IMR-90 (cell line): ENCODE results near the gene PIAS1. TPM values are rescaled to one million over a fixed set of nuclear protein-coding genes. Genes with fewer than 3 reads are reported as not detected.

Experiments used
- ATAC-seq: fragments of 200-7000 bp; cut with Tn5 transposase; 2 replicates; pipeline ENCODE4 v1.9.1; 2020; ENCODE audit warnings: low read depth, mild to moderate bottlenecking, moderate library complexity
- BruUV-seq: library from RNA; stranded (reverse); fragments of 400-500 nt; replicated peaks from 2 replicates; lab custom pipeline; 2021; lab: Mats Ljungman, UMichigan
- CTCF ChIA-PET: fragments of 300-600 bp; formaldehyde crosslinking; extraction: SDS; loops from one replicate; lab custom pipeline; 2021; ENCODE audit warnings: antibody characterized with exemption; lab: Yijun Ruan, JAX
- POLR2A ChIA-PET: fragments of 300-600 bp; sonication (Branson Sonifier 250); formaldehyde crosslinking; loops from one replicate; lab custom pipeline; 2022; ENCODE audit warnings: antibody characterized with exemption; ENCODE audit not compliant: unreplicated experiment; lab: Charles Lee
- DNase-seq: peaks from one replicate; pipeline ENCODE4 v3.0.0; 2013
- H2AFZ ChIP-seq: replicated peaks from 2 replicates; pipeline ENCODE3; 2013; ENCODE audit warnings: low read length, mild to moderate bottlenecking; ENCODE audit not compliant: poor library complexity
- H2AK5ac ChIP-seq: 2 replicates; pipeline ENCODE4 v1.6.1; 2013; ENCODE audit warnings: low read depth, low read length, inconsistent platforms
- H2AK9ac ChIP-seq: replicated peaks from 2 replicates; pipeline ENCODE3; 2013; ENCODE audit warnings: mild to moderate bottlenecking, low read depth, low read length, moderate library complexity; ENCODE audit not compliant: poor library complexity
- H2BK120ac ChIP-seq: 2 replicates; pipeline ENCODE4 v1.6.1; 2013; ENCODE audit warnings: low read depth, low read length, inconsistent platforms
- H2BK15ac ChIP-seq: 3 replicates; pipeline ENCODE4 v1.6.1; 2013; ENCODE audit warnings: low read depth, low read length, inconsistent platforms
- H2BK20ac ChIP-seq: 2 replicates; pipeline ENCODE4 v1.6.1; 2013; ENCODE audit warnings: low read depth, mild to moderate bottlenecking, inconsistent platforms, low read length, moderate library complexity
- H2BK5ac ChIP-seq: 2 replicates; pipeline ENCODE4 v1.6.1; 2013; ENCODE audit warnings: mild to moderate bottlenecking, low read depth, low read length, inconsistent platforms; ENCODE audit not compliant: poor library complexity, severe bottlenecking
- H3K14ac ChIP-seq: replicated peaks from 2 replicates; pipeline ENCODE4 v1.6.1; 2013; ENCODE audit warnings: low read depth, low read length, inconsistent platforms
- H3K18ac ChIP-seq: 2 replicates; pipeline ENCODE4 v1.6.1; 2013; ENCODE audit warnings: low read depth, low read length, control low read depth
- H3K23ac ChIP-seq: 2 replicates; pipeline ENCODE4 v1.6.1; 2013; ENCODE audit warnings: low read depth, low read length, inconsistent platforms
- H3K27ac ChIP-seq: 2 replicates; pipeline ENCODE4 v1.5.1; 2013; ENCODE audit warnings: mild to moderate bottlenecking, control low read depth, low read length; ENCODE audit not compliant: insufficient read depth
- H3K27me3 ChIP-seq: 2 replicates; pipeline ENCODE4 v1.6.1; 2013; ENCODE audit warnings: low read length; ENCODE audit not compliant: control insufficient read depth, insufficient read depth
- H3K36me3 ChIP-seq: 2 replicates; pipeline ENCODE4 v1.6.1; 2013; ENCODE audit warnings: low read length, mixed read lengths; ENCODE audit not compliant: control insufficient read depth, insufficient read depth
- H3K4ac ChIP-seq: 2 replicates; pipeline ENCODE4 v1.6.1; 2013; ENCODE audit warnings: low read depth, low read length, inconsistent platforms
- H3K4me1 ChIP-seq: 2 replicates; pipeline ENCODE4 v1.6.1; 2013; ENCODE audit warnings: low read length, mixed read lengths; ENCODE audit not compliant: control insufficient read depth, insufficient read depth
- H3K4me2 ChIP-seq: 2 replicates; pipeline ENCODE4 v1.6.1; 2013; ENCODE audit warnings: low read depth, mild to moderate bottlenecking, control low read depth, low read length, moderate library complexity
- H3K4me3 ChIP-seq: 2 replicates; pipeline ENCODE4 v1.5.1; 2013; ENCODE audit warnings: low read depth, mild to moderate bottlenecking, control low read depth, low read length, moderate library complexity; ENCODE audit not compliant: insufficient read depth
- H3K56ac ChIP-seq: 2 replicates; pipeline ENCODE4 v1.6.1; 2013; ENCODE audit warnings: low read length, inconsistent platforms; ENCODE audit not compliant: insufficient read depth; ENCODE audit errors: extremely low read depth
- H3K79me1 ChIP-seq, 2 experiments: 2 replicates each; pipeline ENCODE4 v1.6.1; 2013; ENCODE audit warnings: low read length in 2 of 2, inconsistent platforms in 1 of 2, low read depth in 1 of 2
- H3K9ac ChIP-seq: 2 replicates; pipeline ENCODE4 v1.6.1; 2013; ENCODE audit warnings: low read depth, low read length, control low read depth
- H3K9me1 ChIP-seq: 2 replicates; pipeline ENCODE4 v1.6.1; 2013; ENCODE audit warnings: low read length, inconsistent platforms; ENCODE audit not compliant: insufficient read depth
- H3K9me3 ChIP-seq: 2 replicates; pipeline ENCODE4 v1.6.1; 2013; ENCODE audit warnings: low read length; ENCODE audit not compliant: control insufficient read depth, insufficient read depth
- H4K20me1 ChIP-seq: 2 replicates; pipeline ENCODE4 v1.6.1; 2013; ENCODE audit warnings: low read length, inconsistent platforms; ENCODE audit not compliant: insufficient read depth
- H4K5ac ChIP-seq: 2 replicates; pipeline ENCODE4 v1.6.1; 2013; ENCODE audit warnings: mild to moderate bottlenecking, low read depth, low read length, control low read depth
- H4K8ac ChIP-seq, 2 experiments: 2 replicates each; pipeline ENCODE4 v1.6.1; 2013; ENCODE audit warnings: low read depth in 2 of 2, low read length in 2 of 2, control low read depth in 1 of 2, inconsistent platforms in 1 of 2
- H4K91ac ChIP-seq: 2 replicates; pipeline ENCODE4 v1.6.1; 2013; ENCODE audit warnings: low read depth, low read length, inconsistent platforms; ENCODE audit not compliant: insufficient read depth
- MAFK ChIP-seq: IDR thresholded peaks from 2 replicates; pipeline ENCODE4 v1.6.1; 2012; ENCODE audit warnings: low read depth, low read length, improper control_type of control experiment
- MAZ ChIP-seq: IDR thresholded peaks from 2 replicates; pipeline ENCODE4 v1.6.1; 2012; ENCODE audit warnings: low read depth, mild to moderate bottlenecking, low read length, improper control_type of control experiment, moderate library complexity, borderline replicate concordance
- WGBS, 2 experiments: methylation state at CpG; one replicate each; pipeline versions ENCODE4 v1.1.5 to v1.1.7; 2013; ENCODE audit warnings: missing lambda C conversion rate in 2 of 2; ENCODE audit not compliant: insufficient read length in 1 of 2; ENCODE audit errors: extremely low coverage in 2 of 2; 5-methylcytosine and 5-hydroxymethylcytosine counted together
- dilution Hi-C: fragments of 300-500 bp; cut with HindIII; formaldehyde crosslinking; loops from one replicate; pipeline ENCODE4 v1.14.3; 2018; ENCODE audit warnings: low sequenced_read_pairs; ENCODE audit not compliant: unreplicated experiment
- in situ Hi-C: fragments of 300-500 bp; cut with MboI; formaldehyde crosslinking; loops from 3 replicates; pipeline ENCODE4 v1.14.3; 2019; ENCODE audit warnings: low sequenced_read_pairs, inconsistent platforms, mixed read lengths
- intact Hi-C: fragments of 100-400 bp; cut with micrococcal nuclease; formaldehyde crosslinking; loops from 2 replicates; pipeline ENCODE4 v1.10.0; 2022
- polyA plus RNA-seq, 3 experiments: library from polyadenylated mRNA; depleted of rRNA; stranded (reverse); fragments of >200 nt; gene quantifications; 2 replicates each; pipeline ENCODE4 v1.2.3, GENCODE V29; 2012; ENCODE audit warnings: low replicate concordance in 1 of 3
- total RNA-seq: library from RNA; depleted of rRNA; stranded (reverse); fragments of >200 nt; gene quantifications from 2 replicates; pipeline ENCODE4 v1.2.3, GENCODE V29; 2012

PIAS1 gene
- total and polyA plus RNA-seq, 2 of the 4 experiments (the other 2 are of a cell fraction), result 20.0 to 63.6 TPM

DNA sequence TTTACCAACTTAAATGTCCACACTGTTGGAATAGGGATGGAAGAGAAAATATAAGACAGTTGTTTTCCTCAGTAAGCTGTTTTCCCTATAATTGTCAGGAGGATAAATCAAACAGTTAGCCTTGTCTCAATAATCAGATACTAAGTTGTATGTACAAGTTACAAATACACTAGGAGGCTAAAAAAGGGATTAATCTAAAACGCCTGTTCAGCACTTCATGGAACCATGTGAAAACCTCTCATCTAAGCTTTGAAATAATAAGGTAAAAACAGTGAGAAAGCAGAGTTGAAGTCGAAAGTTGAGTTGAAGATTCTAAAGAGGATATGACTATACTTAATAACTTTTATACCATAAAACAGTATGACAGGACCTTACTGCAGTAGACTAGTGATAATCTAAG lies 89.0 kb downstream of the PIAS1 start:
- Histone ChIP-seq H2AFZ (no peak overlapping the region), H3K27ac (no peak overlapping the region), H4K91ac (no peak overlapping the region), H3K9me3 (no peaks in the 10 kb centered on the region), H3K9me1 (no peaks in the 10 kb centered on the region; the same call in 1 of the 2 replicates), H2BK120ac (no peak overlapping the region), H3K14ac (no peak overlapping the region), H3K4me3 (no peak overlapping the region), H3K4me2 (no peak overlapping the region), H3K18ac (no peak overlapping the region), H2AK9ac (no peak overlapping the region), H2BK15ac (no peak overlapping the region), H3K9ac (no peak overlapping the region), H3K36me3 (peaks cover 6% of the 10 kb centered on the region), H4K5ac (no peak overlapping the region), H3K27me3 (no peaks in the 10 kb centered on the region), H4K8ac (no peak overlapping the region), H4K20me1 (peaks cover 9% of the 10 kb centered on the region; the same call in 1 of the 2 replicates), H3K23ac (no peak overlapping the region), H3K4me1 (peaks cover 2% of the 10 kb centered on the region; the same call in 1 of the 2 replicates), H2BK5ac (no peak overlapping the region), H2BK20ac (no peak overlapping the region), H2AK5ac (no peak overlapping the region), H3K4ac (no peak overlapping the region), H3K79me1 (peaks cover 6 to 35% of the 10 kb centered on the region in 2 experiments), H3K56ac (no peak overlapping the region)
- BruUV-seq, result no TSS peak
- intact Hi-C loops (no loop called here), in situ Hi-C loops (no loop called here), dilution Hi-C loops (no loop called here)
- TF ChIP-seq MAZ (no peak), MAFK (peak; percentile 36; the same call in 1 of the 2 replicates)
- no peak for DNase-seq
- CTCF ChIA-PET, result no interaction called here
- POLR2A ChIA-PET, result no interaction called here
- WGBS, 2 experiments, result no CpG with 5 or more reads among the region's 2 CpGs
- ATAC-seq, result no peak
